AG09319 (cell line): Measurements from ENCODE around the gene HPS4.
A peak's percentile ranks its signal among the peaks of the same experiment; 100 is the strongest.

Experiments used
- DNase-seq: peaks from one replicate; pipeline ENCODE4 v3.0.0-alpha.2; 2010; ENCODE audit warnings: low read depth; ENCODE audit errors: extremely low read depth
- TF ChIP-seq, protein P1 (sequence below): IDR thresholded peaks from 2 replicates; pipeline ENCODE4 v1.5.1; 2011; ENCODE audit warnings: low read depth, mild to moderate bottlenecking, inconsistent platforms, low read length, moderate library complexity

HPS4 gene

DNA sequence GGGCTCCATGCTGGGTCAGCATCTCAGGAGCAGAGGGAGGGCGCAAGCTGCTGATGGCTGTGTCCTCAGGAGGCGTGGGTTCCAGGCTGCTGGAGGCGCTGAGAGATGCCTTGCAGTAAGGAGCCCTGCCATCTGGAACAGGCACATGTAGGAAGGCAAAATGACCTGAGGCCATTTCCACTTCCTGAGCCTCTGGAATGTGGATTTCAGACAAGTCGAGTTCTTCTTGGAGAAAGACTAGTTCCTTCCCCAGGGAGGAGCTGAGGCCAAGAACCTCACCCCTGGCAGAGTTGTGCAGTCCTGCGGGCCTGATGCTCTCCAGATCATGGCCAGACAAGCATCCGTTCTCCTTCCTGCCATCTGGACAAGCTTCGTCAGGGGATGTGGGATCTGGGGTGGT lies 19.3 kb downstream of the HPS4 start:
- peak; percentile 47 for DNase-seq

DNA sequence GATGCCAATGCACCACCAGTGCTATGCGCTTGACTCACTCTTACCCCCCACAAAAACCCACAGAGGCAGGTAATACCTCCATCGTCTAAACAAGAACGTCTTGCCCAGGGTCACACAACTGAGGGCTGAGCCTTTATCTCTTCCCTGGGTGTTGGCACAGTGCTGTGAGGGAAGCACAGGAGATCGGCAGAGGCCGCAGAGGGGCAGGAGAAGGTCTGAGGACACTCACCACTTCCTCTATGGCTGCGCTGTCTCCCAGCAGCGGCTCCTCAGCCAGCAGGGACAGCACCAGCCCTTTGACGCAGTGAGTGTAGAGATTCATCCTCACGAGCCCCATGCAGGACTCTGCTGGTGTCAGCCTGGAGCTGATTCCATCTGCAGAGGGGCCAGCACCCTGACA lies 19.9 kb downstream of the HPS4 start:
- TF ChIP-seq, protein P1, sequence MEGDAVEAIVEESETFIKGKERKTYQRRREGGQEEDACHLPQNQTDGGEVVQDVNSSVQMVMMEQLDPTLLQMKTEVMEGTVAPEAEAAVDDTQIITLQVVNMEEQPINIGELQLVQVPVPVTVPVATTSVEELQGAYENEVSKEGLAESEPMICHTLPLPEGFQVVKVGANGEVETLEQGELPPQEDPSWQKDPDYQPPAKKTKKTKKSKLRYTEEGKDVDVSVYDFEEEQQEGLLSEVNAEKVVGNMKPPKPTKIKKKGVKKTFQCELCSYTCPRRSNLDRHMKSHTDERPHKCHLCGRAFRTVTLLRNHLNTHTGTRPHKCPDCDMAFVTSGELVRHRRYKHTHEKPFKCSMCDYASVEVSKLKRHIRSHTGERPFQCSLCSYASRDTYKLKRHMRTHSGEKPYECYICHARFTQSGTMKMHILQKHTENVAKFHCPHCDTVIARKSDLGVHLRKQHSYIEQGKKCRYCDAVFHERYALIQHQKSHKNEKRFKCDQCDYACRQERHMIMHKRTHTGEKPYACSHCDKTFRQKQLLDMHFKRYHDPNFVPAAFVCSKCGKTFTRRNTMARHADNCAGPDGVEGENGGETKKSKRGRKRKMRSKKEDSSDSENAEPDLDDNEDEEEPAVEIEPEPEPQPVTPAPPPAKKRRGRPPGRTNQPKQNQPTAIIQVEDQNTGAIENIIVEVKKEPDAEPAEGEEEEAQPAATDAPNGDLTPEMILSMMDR: no peak
- DNase-seq: no peak

More for the DNA sequence above, 19.3 kb downstream of the HPS4 start:
- TF ChIP-seq, protein P1: no peak

DNA sequence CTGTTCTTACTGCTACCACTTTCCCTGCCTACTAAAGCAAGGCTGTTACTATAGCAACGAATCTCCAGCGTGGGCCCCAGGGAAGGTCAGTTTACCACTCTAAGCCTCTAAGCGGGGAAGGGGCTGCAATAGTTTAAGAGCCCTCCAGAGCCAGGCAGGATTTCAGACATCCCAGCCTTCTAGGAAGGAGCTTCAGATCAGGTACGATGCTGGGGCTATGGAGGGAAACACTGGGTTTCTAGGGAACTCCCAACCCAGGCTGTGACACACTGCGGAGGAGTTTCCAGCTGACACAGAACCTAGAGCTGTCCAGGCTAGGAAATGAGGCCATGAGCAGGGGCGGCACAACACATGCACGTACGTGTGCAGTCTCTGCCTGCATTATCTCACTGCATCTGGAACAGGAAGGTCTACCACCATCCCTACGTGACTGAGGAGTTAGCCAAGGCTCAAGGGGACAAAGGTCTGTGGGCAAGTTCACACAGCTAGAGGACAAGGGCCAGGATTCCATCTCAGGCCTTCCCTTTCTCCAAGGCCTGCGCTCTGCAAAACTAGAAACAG lies 20.4 kb downstream of the HPS4 start:
- TF ChIP-seq, protein P1: no peak
- DNase-seq: no peak

DNA sequence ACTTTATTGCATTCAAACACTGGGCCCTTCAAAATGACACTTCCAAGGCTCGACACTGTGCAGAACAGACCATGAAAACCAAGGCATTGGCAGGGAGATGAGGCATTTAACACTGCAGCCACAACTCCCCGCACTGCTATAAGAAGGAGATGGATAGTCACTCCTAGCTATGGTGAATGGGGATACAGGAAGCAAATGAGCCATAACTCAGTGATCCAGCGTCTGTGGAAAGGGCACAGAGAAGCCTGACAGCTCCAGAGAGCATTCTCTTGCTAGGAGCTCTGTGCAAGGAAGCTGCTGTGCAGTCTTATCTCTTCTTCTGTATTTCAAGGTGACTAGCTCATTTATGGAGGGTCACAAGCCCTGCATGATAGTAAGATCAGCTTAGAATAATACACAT lies 20.9 kb downstream of the HPS4 start:
- TF ChIP-seq, protein P1: no peak
- DNase-seq: no peak

DNA sequence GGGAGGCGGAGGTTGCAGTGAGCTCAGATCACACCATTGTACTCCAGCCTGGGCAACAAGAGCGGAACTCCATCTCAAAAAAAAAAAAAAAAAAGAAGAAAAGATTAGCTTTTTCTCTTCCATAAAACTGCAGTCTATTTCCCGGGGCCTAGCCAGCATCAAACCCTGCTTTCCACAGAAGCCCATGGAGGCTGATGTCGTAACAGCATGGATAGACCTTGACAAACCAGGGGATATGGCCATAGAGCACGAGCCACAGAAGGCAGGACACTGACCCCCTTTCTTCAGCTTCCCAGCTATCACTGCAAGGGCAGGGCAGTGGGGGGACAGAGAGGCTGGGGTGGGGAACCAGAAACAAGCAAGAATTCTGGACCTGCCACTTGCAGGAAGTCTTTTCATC lies 21.5 kb downstream of the HPS4 start:
- no peak for DNase-seq
- TF ChIP-seq, protein P1: no peak

DNA sequence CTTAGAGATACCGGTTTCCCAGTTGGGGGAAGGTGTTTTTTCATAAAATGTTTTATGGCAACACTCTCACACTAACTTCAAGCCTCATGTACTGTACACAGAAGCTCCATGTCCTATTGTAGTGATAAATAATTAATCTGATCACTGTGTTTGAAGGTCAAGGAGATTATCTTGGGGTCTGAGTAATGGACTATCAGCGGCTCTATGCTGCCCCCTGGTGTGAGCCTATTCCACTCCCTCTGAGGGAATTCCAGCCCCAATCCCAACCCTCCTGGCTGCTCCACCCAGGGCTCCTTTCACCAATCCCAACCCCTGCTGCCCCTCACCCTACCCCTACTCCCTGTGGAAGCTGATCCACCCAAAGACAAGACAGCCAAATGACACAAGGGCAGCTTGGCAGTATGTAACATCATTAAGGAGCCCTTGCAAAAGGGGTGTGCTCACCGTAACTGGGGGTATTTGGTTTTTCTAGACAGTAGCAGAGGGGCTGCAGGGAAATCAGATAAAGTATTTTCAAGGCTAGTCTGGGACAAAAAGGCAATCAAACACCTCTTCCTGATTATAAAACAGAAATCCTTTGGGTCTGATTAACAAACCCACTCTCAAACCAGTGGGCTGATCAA lies 22.3 kb downstream of the HPS4 start:
- DNase-seq: no peak
- TF ChIP-seq, protein P1: peak; percentile 88

DNA sequence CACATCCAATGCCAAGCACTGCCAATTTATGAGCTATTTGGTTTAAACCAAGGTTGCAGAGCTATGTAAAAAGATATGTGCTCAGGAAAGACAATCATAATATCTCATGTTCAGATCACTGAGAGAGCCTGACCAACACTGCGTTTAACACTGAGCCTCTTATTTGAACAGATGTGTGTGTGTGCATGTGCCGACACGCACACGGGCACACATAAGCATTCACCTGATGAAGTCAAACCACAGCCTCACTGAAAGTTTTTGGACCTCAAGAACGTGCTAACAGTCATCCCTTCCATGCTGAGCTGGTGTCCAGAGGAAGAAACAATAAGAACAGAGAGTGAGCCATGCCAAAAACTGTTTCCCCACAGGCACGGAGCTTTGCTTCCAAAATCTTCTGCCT lies 23.4 kb downstream of the HPS4 start:
- no peak for DNase-seq
- TF ChIP-seq, protein P1: no peak
